ENCODE measurements around the gene TMEM259.
A peak's percentile ranks its signal among the peaks of the same experiment; 100 is the strongest.

Gene TMEM259

GRCh38 chr19:1000591-1001537, 20.1 kb downstream of the TMEM259 start:
- DNase-seq = no peak

- no peak for DNase-seq
Measured at GRCh38 chr19:1000095-1000494, 20.8 kb downstream of the TMEM259 start, which contains the start of gene GRIN3B. GRIN3B (plus strand) TSS chr19:1000419; CDS start chr19:1000438, 19 bp downstream.

- DNase-seq = no peak
Measured at GRCh38 chr19:999379-999719, 21.6 kb downstream of the TMEM259 start.

GRCh38 chr19:998064-998463, 22.9 kb downstream of the TMEM259 start:
- DNase-seq = no peak

GRCh38 chr19:996051-996838, 24.7 kb downstream of the TMEM259 start:
- DNase-seq = no peak

- DNase-seq = no peak
Measured at GRCh38 chr19:995051-995827, 25.7 kb downstream of the TMEM259 start.

- DNase-seq = no peak
Measured at GRCh38 chr19:994516-994915, 26.4 kb downstream of the TMEM259 start.

- DNase-seq = no peak
Measured at GRCh38 chr19:993831-994393, 27.0 kb downstream of the TMEM259 start.

- DNase-seq = no peak
Measured at GRCh38 chr19:993361-993830, 27.5 kb downstream of the TMEM259 start.

GRCh38 chr19:992670-993055, 28.3 kb downstream of the TMEM259 start:
- DNase-seq = no peak

GRCh38 chr19:991932-992669, 28.8 kb downstream of the TMEM259 start:
- DNase-seq = no peak

- DNase-seq = no peak
Measured at GRCh38 chr19:991174-991931, 29.6 kb downstream of the TMEM259 start.

- DNase-seq = no peak
Measured at GRCh38 chr19:990746-991145, 30.2 kb downstream of the TMEM259 start.

GRCh38 chr19:990119-990571, 30.8 kb downstream of the TMEM259 start:
- DNase-seq = no peak

- no peak for DNase-seq
Measured at GRCh38 chr19:989381-990081, 31.4 kb downstream of the TMEM259 start.

- no peak for DNase-seq
Measured at GRCh38 chr19:988510-988909, 32.4 kb downstream of the TMEM259 start.

- DNase-seq = no peak
Measured at GRCh38 chr19:988081-988480, 32.8 kb downstream of the TMEM259 start.

- DNase-seq = no peak
Measured at GRCh38 chr19:986083-986482, 34.8 kb downstream of the TMEM259 start.

- peak; percentile 72 for DNase-seq
Measured at GRCh38 chr19:984165-984967, 36.6 kb downstream of the TMEM259 start, which contains the start of gene WDR18. WDR18 (plus strand) TSS chr19:984345; CDS start chr19:984354, 9 bp downstream.

Data from amniotic stem cell (primary cell).